Measurements from ENCODE around the gene OPRM1.

Gene OPRM1

DNA sequence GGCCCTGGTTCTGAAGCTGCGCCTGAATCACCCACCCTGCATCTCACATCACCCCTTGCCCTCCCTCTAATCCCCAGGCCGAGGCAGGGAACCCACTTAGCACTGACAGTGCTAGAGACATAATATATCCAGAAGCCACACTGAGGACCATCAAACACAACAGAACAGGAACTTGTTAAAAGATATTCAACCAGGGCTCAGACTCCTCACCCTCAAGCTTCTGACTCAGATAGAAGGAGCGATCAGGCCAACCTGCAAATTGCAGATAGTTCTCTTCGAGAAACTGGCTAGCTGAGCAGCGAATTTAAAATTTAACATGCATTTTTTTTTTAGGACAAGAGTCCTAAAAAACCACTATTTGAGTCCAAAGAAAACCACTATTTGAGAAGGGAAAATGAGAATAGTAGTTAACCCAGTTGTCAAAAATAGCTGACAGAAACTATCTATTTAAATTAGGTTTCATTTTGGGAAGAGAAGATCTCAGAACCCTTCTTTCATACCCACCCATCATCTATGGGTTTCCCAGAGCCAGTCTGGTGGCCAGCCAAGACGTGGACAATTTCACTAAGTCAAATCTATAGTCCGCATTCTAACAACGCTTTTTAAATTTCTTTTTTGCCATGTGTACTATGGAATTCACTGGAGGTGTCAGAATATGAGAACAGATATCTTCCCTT lies 95.6 kb downstream of the OPRM1 start:
- no peak overlapping the region for H3K4me3 ChIP-seq (ENCODE audit: control insufficient read depth, low read depth, low read length)
- TF ChIP-seq CTCF (conservative IDR thresholded peaks at IDR 0.05; ENCODE audit: control insufficient read depth, insufficient read depth, low read depth, low read length) = no peak
- no peak for DNase-seq (ENCODE audit: low read depth)

- peak; percentile 4 for DNase-seq (ENCODE audit: low read depth)
- no peak for TF ChIP-seq CTCF (conservative IDR thresholded peaks at IDR 0.05; ENCODE audit: control insufficient read depth, insufficient read depth, low read depth, low read length)
- no peak overlapping the region for H3K4me3 ChIP-seq (ENCODE audit: control insufficient read depth, low read depth, low read length)
Measured at GRCh38 chr6:154138793-154139192, 99.8 kb downstream of the OPRM1 start.

GRCh38 chr6:154139892-154140291 lies 100.9 kb downstream of the OPRM1 start:
- no peak overlapping the region for H3K4me3 ChIP-seq (ENCODE audit: control insufficient read depth, low read depth, low read length)
- no peak for DNase-seq (ENCODE audit: low read depth)
- no peak for TF ChIP-seq CTCF (conservative IDR thresholded peaks at IDR 0.05; ENCODE audit: control insufficient read depth, insufficient read depth, low read depth, low read length)

GRCh38 chr6:154140743-154141142 lies 101.7 kb downstream of the OPRM1 start:
- no peak overlapping the region for H3K4me3 ChIP-seq (ENCODE audit: control insufficient read depth, low read depth, low read length)
- TF ChIP-seq CTCF (conservative IDR thresholded peaks at IDR 0.05; ENCODE audit: control insufficient read depth, insufficient read depth, low read depth, low read length) = no peak
- DNase-seq (ENCODE audit: low read depth) = no peak

GRCh38 chr6:154143753-154144152 lies 104.7 kb downstream of the OPRM1 start:
- DNase-seq (ENCODE audit: low read depth) = no peak
- H3K4me3 ChIP-seq (ENCODE audit: control insufficient read depth, low read depth, low read length) = no peak overlapping the region
- no peak for TF ChIP-seq CTCF (conservative IDR thresholded peaks at IDR 0.05; ENCODE audit: control insufficient read depth, insufficient read depth, low read depth, low read length)

- no peak overlapping the region for H3K4me3 ChIP-seq (ENCODE audit: control insufficient read depth, low read depth, low read length)
- peak; percentile 73 for TF ChIP-seq CTCF (conservative IDR thresholded peaks at IDR 0.05; ENCODE audit: control insufficient read depth, insufficient read depth, low read depth, low read length)
- peak; percentile 80 for DNase-seq (ENCODE audit: low read depth)
Measured at GRCh38 chr6:154154389-154154967, 115.4 kb downstream of the OPRM1 start.
